Gastroesophageal sphincter (tissue), 3 donors: Measurements from ENCODE around the gene OR2AJ1.

Experiments used
- CTCF ChIP-seq, 4 experiments: fragments of 200-600 bp in 2 of 4; fragments of 450-650 bp in 2 of 4; sonication (generic) in 1 of 4; IDR thresholded peaks; one replicate each; pipeline ENCODE4 v1.5.1; 2017 to 2019; ENCODE audit warnings: antibody characterized with exemption in 4 of 4, mild to moderate bottlenecking in 2 of 4, moderate library complexity in 2 of 4
- EP300 ChIP-seq: sonication (generic); formaldehyde crosslinking; IDR thresholded peaks from one replicate; pipeline ENCODE4 v1.6.1; 2017; ENCODE audit warnings: antibody characterized with exemption, mild to moderate bottlenecking

GRCh38 chr1:247966532-247967204 lies 42.0 kb downstream of the OR2AJ1 start:
- TF ChIP-seq CTCF (IDR thresholded peaks at IDR 0.05) (no peak), EP300 (no peak)
